Measurements from ENCODE around the gene MAPK9.

MAPK9 gene

GRCh38 chr5:180294913-180295555 lies 3.2 kb upstream of the MAPK9 start:
- DNase-seq (ENCODE audit: low read depth in 1 of 2, low spot score in 1 of 2) = no peak

DNA sequence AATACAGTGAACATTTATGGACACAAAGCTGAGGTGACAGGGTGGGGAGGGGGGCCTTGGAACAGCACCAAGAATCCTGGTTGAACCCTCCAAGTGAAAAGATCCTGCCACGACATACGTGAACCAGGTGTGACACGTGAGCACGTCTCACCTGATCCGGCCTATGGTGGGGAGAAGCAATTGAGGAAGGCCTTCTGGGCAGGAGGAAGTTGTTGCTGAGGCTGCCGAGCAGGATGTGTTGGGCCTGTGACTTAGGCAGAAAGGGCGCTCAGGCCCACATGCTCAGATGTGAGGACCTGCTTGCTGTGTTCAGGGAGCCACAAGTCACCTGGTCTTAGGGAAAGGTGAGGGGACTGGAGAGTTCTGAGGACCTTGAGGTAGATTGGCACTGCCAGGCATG lies 2.5 kb upstream of the MAPK9 start:
- DNase-seq (ENCODE audit: low read depth in 1 of 2, low spot score in 1 of 2) = no peak

DNA sequence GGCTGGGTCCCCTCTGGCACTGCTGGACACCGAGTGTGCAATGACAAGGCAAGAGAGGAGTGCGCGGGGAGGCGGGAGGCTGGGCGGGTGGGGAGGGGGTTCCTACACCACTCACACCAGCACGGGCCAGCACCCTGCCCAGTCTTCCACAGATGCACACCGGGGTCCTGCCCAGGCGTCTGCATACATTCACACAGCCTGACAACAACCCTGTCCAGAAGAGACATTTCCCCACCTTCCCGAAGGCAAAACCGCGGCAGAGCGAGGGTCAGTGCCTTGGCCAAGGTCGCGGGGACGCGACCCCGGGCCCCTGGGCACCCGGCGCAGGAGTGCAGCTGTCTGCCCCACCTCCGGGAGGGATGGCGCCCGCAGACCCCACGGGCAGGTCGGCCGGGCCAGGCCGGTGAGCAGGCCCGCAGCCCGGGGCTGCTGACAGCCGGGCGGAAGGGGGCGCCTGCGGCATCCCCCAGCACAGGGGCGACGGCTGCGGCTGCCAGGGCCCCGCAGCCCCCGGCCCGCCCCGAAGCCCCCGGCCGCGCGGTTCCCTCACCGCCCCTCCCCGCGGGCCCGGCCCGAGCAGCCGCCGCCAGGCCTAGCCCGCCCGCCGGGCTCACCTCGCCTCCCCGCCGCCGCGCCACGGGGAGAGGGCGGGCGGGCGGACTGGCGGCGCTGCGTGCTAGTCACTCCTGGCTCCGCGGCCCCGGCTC lies 496 bp downstream of the MAPK9 start:
- DNase-seq (ENCODE audit: low read depth in 1 of 2, low spot score in 1 of 2) = peak in 1 of 2 donors; percentile 14

DNA sequence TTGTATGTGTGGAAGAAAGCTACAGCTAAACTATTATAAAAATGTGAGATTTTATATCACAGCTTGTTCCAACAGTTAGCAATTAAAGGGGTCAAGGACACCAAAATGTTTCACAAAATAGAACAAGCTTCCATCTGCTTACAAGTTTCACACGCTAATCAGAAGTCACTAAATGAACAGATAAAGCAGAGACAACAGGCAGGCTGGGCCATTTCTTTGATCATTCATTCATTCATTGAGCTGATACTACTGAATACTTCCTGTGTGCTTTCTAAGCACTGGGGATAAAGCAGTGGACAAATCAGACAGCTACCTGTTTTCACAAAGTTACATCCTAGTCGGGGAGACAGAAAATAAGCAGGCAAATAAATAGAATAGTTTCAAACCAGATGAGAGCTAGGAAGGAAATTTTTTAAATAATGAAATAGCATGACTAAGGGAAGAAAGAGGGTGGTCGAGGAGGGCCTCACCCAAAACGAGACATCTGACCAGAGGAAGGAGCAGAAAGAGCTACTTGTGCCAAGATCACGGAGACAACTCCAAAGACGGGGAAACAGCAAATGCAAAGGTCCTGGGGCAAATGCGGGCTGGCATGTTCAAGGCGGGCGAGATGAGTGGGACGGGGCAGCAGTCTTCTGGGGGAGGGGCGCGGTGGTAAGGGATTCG lies 1.2 kb downstream of the MAPK9 start:
- DNase-seq (ENCODE audit: low read depth in 1 of 2, low spot score in 1 of 2) = no peak

- DNase-seq (ENCODE audit: low read depth in 1 of 2, low spot score in 1 of 2) = no peak
These were observed 1.9 kb downstream of the MAPK9 start for GRCh38 chr5:180289966-180290365.

GRCh38 chr5:180289433-180289832 lies 2.5 kb downstream of the MAPK9 start:
- DNase-seq (ENCODE audit: low read depth in 1 of 2, low spot score in 1 of 2) = no peak

DNA sequence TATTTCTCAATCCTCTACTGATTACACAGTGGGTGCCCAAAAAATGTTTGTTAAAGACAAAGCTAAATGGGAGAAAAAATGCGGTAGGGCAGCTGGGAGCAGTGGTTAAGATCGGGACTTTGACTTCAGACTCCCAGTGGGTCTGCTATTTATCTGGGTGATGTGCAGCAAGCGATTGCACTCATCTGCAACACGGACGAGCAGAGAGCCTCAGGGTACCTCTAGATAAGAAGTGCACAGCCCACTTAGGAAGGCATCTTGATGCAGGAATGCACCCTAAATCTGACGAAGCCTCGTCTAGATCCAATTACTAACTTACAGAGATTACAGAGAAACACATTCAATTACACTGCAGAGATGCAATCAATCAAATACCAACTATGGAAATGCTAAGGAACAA lies 4.0 kb downstream of the MAPK9 start:
- DNase-seq (ENCODE audit: low read depth in 1 of 2, low spot score in 1 of 2) = no peak

DNA sequence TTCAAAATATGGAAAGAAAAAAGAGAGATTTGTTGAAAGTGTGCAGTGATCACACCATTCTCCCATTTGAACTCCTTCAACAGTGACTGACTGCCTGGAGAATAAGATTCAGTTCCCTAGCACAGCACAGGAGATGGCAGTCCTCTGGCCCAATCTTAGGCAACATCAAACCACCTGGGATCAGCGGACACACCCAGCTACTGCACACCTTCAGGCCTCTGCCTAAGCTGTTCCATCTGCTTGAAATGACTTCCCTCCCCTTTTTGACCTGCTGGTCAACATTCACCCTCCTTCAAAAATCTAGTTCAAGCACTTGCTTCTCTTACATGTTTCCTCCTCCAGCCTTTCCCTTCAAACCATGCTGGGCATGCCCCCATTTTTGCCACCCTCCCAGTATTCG lies 4.5 kb downstream of the MAPK9 start:
- no peak for DNase-seq (ENCODE audit: low read depth in 1 of 2, low spot score in 1 of 2)

DNA sequence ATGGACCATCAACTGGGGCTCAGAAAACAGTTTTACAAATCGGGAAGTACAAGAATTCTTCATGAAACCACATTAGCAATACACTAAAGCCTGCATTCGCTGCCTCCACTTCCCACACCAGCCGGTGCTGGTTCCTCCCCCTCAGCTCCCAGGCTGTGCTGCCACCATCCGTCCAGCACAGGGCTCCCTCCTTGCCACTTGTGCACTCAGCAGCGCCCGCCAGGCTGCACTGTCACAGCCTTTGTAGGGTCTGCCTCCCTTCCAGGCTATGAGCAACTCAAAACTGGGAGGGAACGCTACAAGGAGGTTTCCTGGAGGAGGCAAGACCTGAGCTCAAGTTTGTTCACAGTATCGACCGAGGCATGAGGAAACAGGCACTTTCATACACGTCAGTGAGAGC lies 7.7 kb downstream of the MAPK9 start:
- no peak for DNase-seq (ENCODE audit: low read depth in 1 of 2, low spot score in 1 of 2)

DNA sequence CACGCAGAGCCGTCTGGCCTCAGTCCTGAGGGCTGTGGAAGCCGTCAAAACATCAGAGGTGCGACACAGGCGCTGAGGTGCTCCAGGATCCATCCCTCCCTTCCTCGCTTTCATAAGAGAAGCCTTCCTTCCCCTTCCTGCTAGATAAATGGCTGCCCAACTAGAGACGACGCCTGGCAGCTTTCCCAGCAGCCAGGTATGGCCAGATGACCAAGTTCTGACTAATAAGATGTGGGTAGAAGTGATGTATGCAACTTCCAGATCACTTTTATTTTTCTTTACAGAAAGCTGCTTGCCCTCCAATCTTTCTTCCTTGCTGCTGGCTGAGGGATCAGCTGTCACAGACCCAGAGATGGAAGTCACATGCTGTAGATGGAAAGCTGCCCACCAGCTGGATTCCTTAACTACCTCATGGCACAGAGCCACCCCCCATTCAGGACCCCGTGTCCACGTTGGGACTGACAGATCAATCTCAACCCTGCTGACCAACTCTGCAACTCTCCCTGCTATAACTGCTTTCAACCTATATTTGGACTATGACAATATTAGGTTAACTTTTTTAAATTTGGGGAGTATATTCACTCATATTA lies 8.8 kb downstream of the MAPK9 start:
- DNase-seq (ENCODE audit: low read depth in 1 of 2, low spot score in 1 of 2) = no peak

- DNase-seq (ENCODE audit: low read depth in 1 of 2, low spot score in 1 of 2) = no peak
These were observed 9.6 kb downstream of the MAPK9 start for GRCh38 chr5:180282281-180282680.

- DNase-seq (ENCODE audit: low read depth in 1 of 2, low spot score in 1 of 2) = no peak
These were observed 10.2 kb downstream of the MAPK9 start for GRCh38 chr5:180281706-180282105.

GRCh38 chr5:180274695-180275094 lies 17.2 kb downstream of the MAPK9 start:
- DNase-seq (ENCODE audit: low read depth in 1 of 2, low spot score in 1 of 2) = no peak

- DNase-seq (ENCODE audit: low read depth in 1 of 2, low spot score in 1 of 2) = no peak
These were observed 20.7 kb downstream of the MAPK9 start for GRCh38 chr5:180271221-180271620.

- no peak for DNase-seq (ENCODE audit: low read depth in 1 of 2, low spot score in 1 of 2)
These were observed 32.6 kb downstream of the MAPK9 start for GRCh38 chr5:180259260-180259611.

GRCh38 chr5:180253036-180253824 lies 38.7 kb downstream of the MAPK9 start:
- DNase-seq (ENCODE audit: low read depth in 1 of 2, low spot score in 1 of 2) = no peak

DNA sequence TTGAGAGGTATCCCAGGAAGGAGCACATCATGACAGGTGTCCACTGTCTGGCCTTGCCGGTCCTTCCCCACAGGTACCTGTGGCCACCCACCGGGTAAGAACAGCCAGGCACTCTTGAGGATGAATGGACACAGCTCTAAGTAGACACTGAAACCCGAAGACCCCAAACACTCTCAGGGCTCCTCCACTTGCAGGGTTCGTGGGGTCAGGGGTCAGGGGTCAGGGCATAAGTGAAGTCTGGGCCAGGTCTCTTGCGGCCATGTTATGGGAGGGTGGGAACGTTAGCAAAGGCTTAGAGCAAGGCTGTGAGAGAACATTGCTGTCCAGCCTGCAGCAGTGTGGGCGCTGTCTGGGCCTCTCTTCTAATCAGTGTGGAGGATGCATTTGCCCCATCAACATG lies 40.0 kb downstream of the MAPK9 start:
- no peak for DNase-seq (ENCODE audit: low read depth in 1 of 2, low spot score in 1 of 2)

DNA sequence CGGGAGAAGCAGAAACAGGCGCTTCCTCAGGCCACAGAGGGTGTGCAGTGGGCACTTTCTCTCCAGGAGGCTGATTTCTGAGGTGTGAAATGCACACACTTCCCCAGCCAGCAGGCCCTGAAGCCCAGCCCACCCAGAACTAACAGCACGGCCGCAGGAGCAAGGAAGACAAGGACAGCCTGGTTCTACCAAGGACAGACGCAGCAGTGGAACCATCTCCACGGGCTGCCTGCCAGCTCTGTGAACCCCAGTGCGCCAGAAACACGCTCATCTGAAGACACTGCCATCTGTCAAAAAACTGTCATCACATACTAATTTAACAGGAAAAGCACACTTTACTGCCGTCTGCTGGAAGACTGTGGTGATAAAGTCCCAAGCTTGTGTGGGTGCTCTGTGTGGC lies 40.7 kb downstream of the MAPK9 start:
- DNase-seq (ENCODE audit: low read depth in 1 of 2, low spot score in 1 of 2) = no peak

DNA sequence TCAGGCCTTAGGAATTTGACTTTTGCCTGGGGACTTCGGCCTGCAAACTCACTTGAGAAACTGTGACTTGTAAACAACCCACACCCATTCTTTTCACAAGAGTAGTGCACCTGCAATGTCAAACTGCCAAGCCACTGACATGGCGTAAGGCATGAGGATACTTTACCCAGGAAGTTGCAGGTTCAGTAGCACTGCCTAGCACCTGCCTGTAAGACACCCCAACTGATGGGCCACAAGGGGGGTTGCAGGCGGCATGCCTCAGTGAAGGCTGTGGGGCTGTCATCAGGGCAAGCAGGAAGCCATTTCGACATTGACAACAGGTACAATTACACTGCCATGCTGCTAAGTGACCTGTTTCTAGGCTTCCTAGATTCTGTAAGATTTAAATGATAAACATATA lies 41.6 kb downstream of the MAPK9 start:
- DNase-seq (ENCODE audit: low read depth in 1 of 2, low spot score in 1 of 2) = no peak

DNA sequence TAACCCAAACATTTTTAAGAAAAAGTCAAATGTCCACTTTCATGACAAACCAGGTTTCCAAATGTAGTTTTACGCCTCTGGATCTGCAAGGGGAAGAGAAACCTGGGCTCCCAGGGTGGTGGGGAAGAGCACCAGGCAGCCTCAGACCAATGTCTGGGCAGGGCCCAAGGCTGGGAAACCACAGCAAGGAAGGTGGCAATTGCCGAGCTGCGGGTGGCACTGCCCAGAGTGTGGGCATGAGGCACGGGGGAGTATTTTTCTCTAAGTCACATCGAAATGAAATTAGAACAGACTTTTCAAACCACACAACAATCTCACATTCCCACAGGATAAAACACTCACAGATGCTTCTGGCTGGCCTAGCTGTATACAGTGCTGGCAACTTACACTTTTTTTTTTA lies 50.3 kb downstream of the MAPK9 start:
- DNase-seq (ENCODE audit: low read depth in 1 of 2, low spot score in 1 of 2) = no peak

- no peak for DNase-seq (ENCODE audit: low read depth in 1 of 2, low spot score in 1 of 2)
These were observed 53.3 kb downstream of the MAPK9 start for GRCh38 chr5:180238631-180239030.
